WTC11 (cell line): ENCODE results near the gene PIM2. TPM values are rescaled to one million over a fixed set of nuclear protein-coding genes. Genes with fewer than 3 reads are reported as not detected.
A peak's percentile ranks its signal among the peaks of the same experiment; 100 is the strongest.

Experiments used
- ATAC-seq: fragments of 200-7000 bp; cut with Tn5 transposase; 2 replicates; pipeline ENCODE4 v1.10.0; 2021; ENCODE audit warnings: mild to moderate bottlenecking, moderate library complexity
- CTCF ChIA-PET: fragments of 300-600 bp; sonication (Branson Sonifier 250); formaldehyde crosslinking; loops from one replicate; lab custom pipeline; 2021; ENCODE audit warnings: antibody characterized with exemption; lab: Charles Lee
- POLR2A ChIA-PET: fragments of 350-600 bp; sonication (Branson Sonifier 250); formaldehyde crosslinking; loops from one replicate; lab custom pipeline; 2021; ENCODE audit warnings: antibody characterized with exemption; lab: Charles Lee
- DNase-seq: peaks from one replicate; pipeline ENCODE4 v3.0.0; 2021; ENCODE audit warnings: low spot score
- H3K27ac Mint-ChIP-seq: 2 replicates; pipeline ENCODE4 v1.8.0; 2021; ENCODE audit warnings: mixed read lengths
- H3K27me3 Mint-ChIP-seq: 2 replicates; pipeline ENCODE4 v1.8.0; 2021; ENCODE audit warnings: low read depth, mild to moderate bottlenecking, moderate library complexity, mixed read lengths
- H3K36me3 Mint-ChIP-seq: 2 replicates; pipeline ENCODE4 v1.8.0; 2021; ENCODE audit warnings: mixed read lengths
- H3K4me1 Mint-ChIP-seq: 2 replicates; pipeline ENCODE4 v1.8.0; 2022; ENCODE audit warnings: mixed read lengths
- H3K4me3 Mint-ChIP-seq: 2 replicates; pipeline ENCODE4 v1.8.0; 2021; ENCODE audit warnings: mild to moderate bottlenecking, moderate library complexity, mixed read lengths
- H3K9me3 Mint-ChIP-seq: 2 replicates; pipeline ENCODE4 v1.8.0; 2021; ENCODE audit warnings: mixed read lengths
- CREB1 ChIP-seq: sonication (generic); formaldehyde crosslinking; IDR thresholded peaks from 2 replicates; pipeline ENCODE4 v1.8.0; 2023; ENCODE audit warnings: mild to moderate bottlenecking, missing genetic modification reagents
- CREM ChIP-seq: sonication (generic); formaldehyde crosslinking; IDR thresholded peaks from 2 replicates; pipeline ENCODE4 v1.8.1; 2022; ENCODE audit warnings: mild to moderate bottlenecking, missing genetic modification reagents, moderate library complexity
- FOXK1 ChIP-seq: sonication (generic); formaldehyde crosslinking; IDR thresholded peaks from 2 replicates; pipeline ENCODE4 v1.8.0; 2022; ENCODE audit warnings: mild to moderate bottlenecking, moderate library complexity, missing genetic modification reagents
- FOXP1 ChIP-seq: sonication (generic); formaldehyde crosslinking; IDR thresholded peaks from 2 replicates; pipeline ENCODE4 v1.8.0; 2022; ENCODE audit warnings: missing genetic modification reagents, mild to moderate bottlenecking, moderate library complexity, borderline replicate concordance
- HMGA2 ChIP-seq: fragments of 250-450 bp; sonication (Bioruptor Pico); IDR thresholded peaks from 2 replicates; pipeline ENCODE4 v1.4.0; 2021; ENCODE audit warnings: mild to moderate bottlenecking, moderate library complexity
- KAT7 ChIP-seq: sonication (generic); formaldehyde crosslinking; IDR thresholded peaks from 2 replicates; pipeline ENCODE4 v1.8.1; 2023; ENCODE audit warnings: missing genetic modification reagents, mild to moderate bottlenecking, borderline replicate concordance
- NFE2L1 ChIP-seq: sonication (generic); formaldehyde crosslinking; IDR thresholded peaks from 2 replicates; pipeline ENCODE4 v1.8.1; 2023; ENCODE audit warnings: missing genetic modification reagents
- NR1H2 ChIP-seq: sonication (generic); formaldehyde crosslinking; IDR thresholded peaks from 2 replicates; pipeline ENCODE4 v1.9.0; 2021; ENCODE audit warnings: mild to moderate bottlenecking, moderate library complexity, missing genetic modification reagents
- SMAD3 ChIP-seq: sonication (generic); formaldehyde crosslinking; IDR thresholded peaks from 2 replicates; pipeline ENCODE4 v1.8.0; 2022; ENCODE audit warnings: missing genetic modification reagents, mild to moderate bottlenecking, borderline replicate concordance
- SMAD4 ChIP-seq: sonication (generic); formaldehyde crosslinking; IDR thresholded peaks from 2 replicates; pipeline ENCODE4 v1.8.0; 2022; ENCODE audit warnings: mild to moderate bottlenecking, missing genetic modification reagents
- ZBTB21 ChIP-seq: sonication (generic); formaldehyde crosslinking; IDR thresholded peaks from 2 replicates; pipeline ENCODE4 v1.8.1; 2023; ENCODE audit warnings: mild to moderate bottlenecking, missing genetic modification reagents, borderline replicate concordance
- total RNA-seq: library from RNA; stranded (reverse); gene quantifications from 3 replicates; pipeline ENCODE4 v1.2.3, GENCODE V29; 2021
- TF ChIP-seq, protein P1 (sequence below): sonication (generic); formaldehyde crosslinking; IDR thresholded peaks from 2 replicates; pipeline ENCODE4 v1.8.0; 2022; ENCODE audit warnings: mild to moderate bottlenecking, missing genetic modification reagents
- TF ChIP-seq, protein P2 (sequence below): sonication (generic); formaldehyde crosslinking; IDR thresholded peaks from 2 replicates; pipeline ENCODE4 v1.8.1; 2023; ENCODE audit warnings: mild to moderate bottlenecking, missing genetic modification reagents
- TF ChIP-seq, protein P3 (sequence below): sonication (generic); formaldehyde crosslinking; IDR thresholded peaks from 2 replicates; pipeline ENCODE4 v1.8.1; 2023; ENCODE audit warnings: mild to moderate bottlenecking, missing genetic modification reagents, moderate library complexity
- TF ChIP-seq, protein P4 (sequence below): fragments of 250-450 bp; sonication (Bioruptor Pico); IDR thresholded peaks from 2 replicates; pipeline ENCODE4 v1.9.0; 2021; ENCODE audit warnings: moderate library complexity, mild to moderate bottlenecking, inconsistent platforms, borderline replicate concordance
- TF ChIP-seq, protein P5 (sequence below): fragments of 250-450 bp; sonication (Bioruptor Pico); IDR thresholded peaks from 2 replicates; pipeline ENCODE4 v2.1.2; 2022; ENCODE audit warnings: mild to moderate bottlenecking, moderate library complexity
- TF ChIP-seq, protein P6 (sequence below): fragments of 250-450 bp; sonication (Bioruptor Pico); IDR thresholded peaks from 2 replicates; pipeline ENCODE4 v1.8.0; 2021; ENCODE audit warnings: mild to moderate bottlenecking

The PIM2 gene
- total RNA-seq, 1 experiment from 2014 or later, result 146 TPM

DNA sequence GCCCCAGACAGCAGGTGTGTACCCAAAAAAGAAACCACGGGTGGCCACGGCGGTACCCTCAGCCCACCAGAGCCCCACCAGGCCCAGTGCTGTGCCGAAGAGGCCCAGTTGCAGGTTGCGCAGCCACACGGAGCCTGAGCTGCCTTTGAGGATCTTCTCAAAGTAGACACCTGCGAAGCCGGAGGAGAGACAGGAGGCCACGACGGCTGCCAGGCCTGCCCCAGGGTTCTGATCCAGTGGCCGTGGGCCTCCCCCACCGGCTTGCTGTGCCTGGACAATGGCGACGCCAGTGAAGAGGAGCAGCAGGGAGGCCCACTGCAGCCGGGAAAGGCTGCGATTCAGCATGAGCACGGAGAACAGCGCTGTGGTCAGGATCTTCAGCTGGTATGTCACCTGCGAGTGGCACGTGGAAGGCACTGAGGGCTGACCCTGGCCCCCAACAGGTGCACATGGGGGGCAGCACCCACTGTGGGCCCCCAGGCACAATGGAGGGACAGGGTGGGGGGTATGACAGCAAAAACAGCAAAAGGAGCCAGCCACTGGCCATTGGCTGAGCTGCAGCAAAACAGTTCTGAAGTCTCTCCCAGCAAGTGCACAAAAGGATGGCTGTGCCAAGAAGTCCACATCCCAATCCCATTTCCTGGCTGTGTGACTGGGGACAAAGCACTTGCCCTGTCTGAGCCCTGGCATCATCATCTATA, 13.6 kb downstream of the PIM2 start (continued):
- TF ChIP-seq, protein P1, sequence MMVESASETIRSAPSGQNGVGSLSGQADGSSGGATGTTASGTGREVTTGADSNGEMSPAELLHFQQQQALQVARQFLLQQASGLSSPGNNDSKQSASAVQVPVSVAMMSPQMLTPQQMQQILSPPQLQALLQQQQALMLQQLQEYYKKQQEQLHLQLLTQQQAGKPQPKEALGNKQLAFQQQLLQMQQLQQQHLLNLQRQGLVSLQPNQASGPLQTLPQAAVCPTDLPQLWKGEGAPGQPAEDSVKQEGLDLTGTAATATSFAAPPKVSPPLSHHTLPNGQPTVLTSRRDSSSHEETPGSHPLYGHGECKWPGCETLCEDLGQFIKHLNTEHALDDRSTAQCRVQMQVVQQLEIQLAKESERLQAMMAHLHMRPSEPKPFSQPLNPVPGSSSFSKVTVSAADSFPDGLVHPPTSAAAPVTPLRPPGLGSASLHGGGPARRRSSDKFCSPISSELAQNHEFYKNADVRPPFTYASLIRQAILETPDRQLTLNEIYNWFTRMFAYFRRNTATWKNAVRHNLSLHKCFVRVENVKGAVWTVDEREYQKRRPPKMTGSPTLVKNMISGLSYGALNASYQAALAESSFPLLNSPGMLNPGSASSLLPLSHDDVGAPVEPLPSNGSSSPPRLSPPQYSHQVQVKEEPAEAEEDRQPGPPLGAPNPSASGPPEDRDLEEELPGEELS (CRISPR knock-in tag), result no peak
- TF ChIP-seq SMAD3 (CRISPR knock-in tag) (no peak), ZBTB21 (CRISPR knock-in tag) (no peak)
- TF ChIP-seq, all 79 proteins: peak for 0

DNA sequence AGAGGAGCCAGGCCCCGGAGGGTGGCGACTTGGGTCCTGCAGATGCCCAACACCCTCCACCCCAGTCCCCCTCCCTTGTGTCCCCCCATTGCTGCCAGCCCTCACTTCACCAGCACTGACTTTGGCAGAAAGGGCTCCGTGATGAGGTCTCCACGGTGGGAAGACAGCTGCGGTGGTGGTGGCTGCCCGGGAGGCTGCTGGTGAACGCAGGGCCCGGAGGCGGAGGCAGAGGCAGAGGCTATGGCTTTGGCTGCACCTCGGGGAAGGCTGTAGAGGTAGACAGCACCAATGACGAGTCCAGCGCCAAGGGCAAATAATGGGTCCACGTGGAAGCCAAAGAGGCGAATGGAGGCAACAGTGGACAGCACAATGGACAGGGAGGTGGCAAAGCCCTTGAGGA, 14.2 kb downstream of the PIM2 start:
- H3K27ac Mint-ChIP-seq, result no peak overlapping the region
- H3K4me3 Mint-ChIP-seq, result no peak overlapping the region
- DNase-seq (no peak), ATAC-seq (no peak)
- TF ChIP-seq CREM (CRISPR knock-in tag) (no peak), SMAD4 (CRISPR knock-in tag) (no peak), FOXK1 (CRISPR knock-in tag) (no peak), NFE2L1 (CRISPR knock-in tag) (no peak)
- TF ChIP-seq, protein P2, sequence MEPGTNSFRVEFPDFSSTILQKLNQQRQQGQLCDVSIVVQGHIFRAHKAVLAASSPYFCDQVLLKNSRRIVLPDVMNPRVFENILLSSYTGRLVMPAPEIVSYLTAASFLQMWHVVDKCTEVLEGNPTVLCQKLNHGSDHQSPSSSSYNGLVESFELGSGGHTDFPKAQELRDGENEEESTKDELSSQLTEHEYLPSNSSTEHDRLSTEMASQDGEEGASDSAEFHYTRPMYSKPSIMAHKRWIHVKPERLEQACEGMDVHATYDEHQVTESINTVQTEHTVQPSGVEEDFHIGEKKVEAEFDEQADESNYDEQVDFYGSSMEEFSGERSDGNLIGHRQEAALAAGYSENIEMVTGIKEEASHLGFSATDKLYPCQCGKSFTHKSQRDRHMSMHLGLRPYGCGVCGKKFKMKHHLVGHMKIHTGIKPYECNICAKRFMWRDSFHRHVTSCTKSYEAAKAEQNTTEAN (CRISPR knock-in tag), result no peak
- H3K4me1 Mint-ChIP-seq, result 0 out of 2 replicates have a peak, but pooled peaks cover 3% of the 10 kb centered on the region
- H3K36me3 Mint-ChIP-seq, result peaks cover 22% of the 10 kb centered on the region
- ChIA-PET CTCF (interaction anchor here (1.6 kb wide), 1 partner anchor 13 kb away, joined by 4 read pairs; no protein-coding TSS in a partner anchor), POLR2A (no interaction called here)
- H3K27me3 Mint-ChIP-seq, result no peaks in the 10 kb centered on the region
- H3K9me3 Mint-ChIP-seq, result no peaks in the 10 kb centered on the region

DNA sequence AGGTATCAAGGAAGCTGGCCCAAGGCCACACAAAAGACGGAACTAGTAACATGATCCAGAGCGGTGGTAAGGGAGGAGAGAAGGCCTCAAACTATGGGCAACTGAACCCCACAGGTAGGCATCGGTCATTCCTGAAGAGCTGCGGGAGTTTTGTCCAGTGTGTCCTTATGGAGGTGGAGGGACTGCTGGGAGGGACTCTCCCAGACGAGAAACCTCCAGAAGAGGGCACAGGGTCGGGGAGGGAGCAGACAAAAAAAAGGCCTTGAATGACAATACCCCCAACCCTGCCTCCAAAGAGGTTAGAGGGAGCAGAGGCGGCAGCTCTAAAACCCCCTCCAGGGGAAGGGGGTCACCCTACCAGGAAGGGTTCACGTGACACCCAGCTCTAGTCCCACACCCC, 14.6 kb downstream of the PIM2 start:
- no peak overlapping the region for H3K27ac Mint-ChIP-seq
- H3K9me3 Mint-ChIP-seq, result no peaks in the 10 kb centered on the region
- H3K4me1 Mint-ChIP-seq, result 0 out of 2 replicates have a peak, but pooled peaks cover 3% of the 10 kb centered on the region
- H3K4me3 Mint-ChIP-seq, result no peak overlapping the region
- TF ChIP-seq FOXP1 (CRISPR knock-in tag) (no peak), NR1H2 (no peak), FOXK1 (CRISPR knock-in tag) (no peak), HMGA2 (CRISPR knock-in tag) (no peak), KAT7 (CRISPR knock-in tag) (no peak), SMAD4 (CRISPR knock-in tag) (no peak), CREB1 (no peak)
- TF ChIP-seq, protein P3, sequence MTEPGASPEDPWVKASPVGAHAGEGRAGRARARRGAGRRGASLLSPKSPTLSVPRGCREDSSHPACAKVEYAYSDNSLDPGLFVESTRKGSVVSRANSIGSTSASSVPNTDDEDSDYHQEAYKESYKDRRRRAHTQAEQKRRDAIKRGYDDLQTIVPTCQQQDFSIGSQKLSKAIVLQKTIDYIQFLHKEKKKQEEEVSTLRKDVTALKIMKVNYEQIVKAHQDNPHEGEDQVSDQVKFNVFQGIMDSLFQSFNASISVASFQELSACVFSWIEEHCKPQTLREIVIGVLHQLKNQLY, result no peak
- TF ChIP-seq, protein P4, sequence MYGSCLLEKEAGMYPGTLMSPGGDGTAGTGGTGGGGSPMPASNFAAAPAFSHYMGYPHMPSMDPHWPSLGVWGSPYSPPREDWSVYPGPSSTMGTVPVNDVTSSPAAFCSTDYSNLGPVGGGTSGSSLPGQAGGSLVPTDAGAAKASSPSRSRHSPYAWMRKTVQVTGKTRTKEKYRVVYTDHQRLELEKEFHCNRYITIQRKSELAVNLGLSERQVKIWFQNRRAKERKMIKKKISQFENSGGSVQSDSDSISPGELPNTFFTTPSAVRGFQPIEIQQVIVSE (CRISPR knock-in tag), result no peak
- TF ChIP-seq, protein P5, sequence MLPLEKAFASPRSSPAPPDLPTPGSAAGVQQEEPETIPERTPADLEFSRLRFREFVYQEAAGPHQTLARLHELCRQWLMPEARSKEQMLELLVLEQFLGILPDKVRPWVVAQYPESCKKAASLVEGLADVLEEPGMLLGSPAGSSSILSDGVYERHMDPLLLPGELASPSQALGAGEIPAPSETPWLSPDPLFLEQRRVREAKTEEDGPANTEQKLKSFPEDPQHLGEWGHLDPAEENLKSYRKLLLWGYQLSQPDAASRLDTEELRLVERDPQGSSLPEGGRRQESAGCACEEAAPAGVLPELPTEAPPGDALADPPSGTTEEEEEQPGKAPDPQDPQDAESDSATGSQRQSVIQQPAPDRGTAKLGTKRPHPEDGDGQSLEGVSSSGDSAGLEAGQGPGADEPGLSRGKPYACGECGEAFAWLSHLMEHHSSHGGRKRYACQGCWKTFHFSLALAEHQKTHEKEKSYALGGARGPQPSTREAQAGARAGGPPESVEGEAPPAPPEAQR, result no peak
- TF ChIP-seq, protein P6, sequence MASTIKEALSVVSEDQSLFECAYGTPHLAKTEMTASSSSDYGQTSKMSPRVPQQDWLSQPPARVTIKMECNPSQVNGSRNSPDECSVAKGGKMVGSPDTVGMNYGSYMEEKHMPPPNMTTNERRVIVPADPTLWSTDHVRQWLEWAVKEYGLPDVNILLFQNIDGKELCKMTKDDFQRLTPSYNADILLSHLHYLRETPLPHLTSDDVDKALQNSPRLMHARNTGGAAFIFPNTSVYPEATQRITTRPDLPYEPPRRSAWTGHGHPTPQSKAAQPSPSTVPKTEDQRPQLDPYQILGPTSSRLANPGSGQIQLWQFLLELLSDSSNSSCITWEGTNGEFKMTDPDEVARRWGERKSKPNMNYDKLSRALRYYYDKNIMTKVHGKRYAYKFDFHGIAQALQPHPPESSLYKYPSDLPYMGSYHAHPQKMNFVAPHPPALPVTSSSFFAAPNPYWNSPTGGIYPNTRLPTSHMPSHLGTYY (CRISPR knock-in tag), result no peak
- TF ChIP-seq, all 79 proteins: peak for 0
- POLR2A ChIA-PET, result no interaction called here
- Mint-ChIP-seq H3K27me3 (no peaks in the 10 kb centered on the region), H3K36me3 (peaks cover 22% of the 10 kb centered on the region)
- ATAC-seq, result peak; percentile 55; the same call in 1 of the 2 replicates
- DNase-seq, result no peak
- CTCF ChIA-PET, result interaction anchor here (1.6 kb wide), 1 partner anchor 13 kb away, joined by 4 read pairs; no protein-coding TSS in a partner anchor
